PC-3 (cell line): Measurements from ENCODE around the gene TOX3. TPM values are rescaled to one million over a fixed set of nuclear protein-coding genes. Genes with fewer than 3 reads are reported as not detected.

ENCODE experiments used
- ATAC-seq: fragments of 200-7000 bp; cut with Tn5 transposase; 2 replicates; pipeline ENCODE4 v1.9.1; 2020; ENCODE audit warnings: mild to moderate bottlenecking, moderate library complexity
- BruUV-seq: library from RNA; stranded (reverse); fragments of 400-500 nt; replicated peaks from 2 replicates; lab custom pipeline; 2021; lab: Mats Ljungman, UMichigan
- CTCF ChIA-PET: fragments of 300-600 bp; sonication (Branson Sonifier 250); formaldehyde crosslinking; loops from one replicate; lab custom pipeline; 2022; ENCODE audit warnings: antibody characterized with exemption; lab: Charles Lee
- POLR2A ChIA-PET: fragments of 300-600 bp; sonication (Branson Sonifier 250); formaldehyde crosslinking; loops from one replicate; lab custom pipeline; 2022; ENCODE audit warnings: antibody characterized with exemption; ENCODE audit not compliant: unreplicated experiment; lab: Charles Lee
- DNase-seq: peaks from one replicate; pipeline ENCODE4 v3.0.0-alpha.2; 2015
- H2AFZ ChIP-seq: fragments of 300-600 bp; sonication (generic); 2 replicates; pipeline ENCODE4 v1.6.0; 2016; ENCODE audit warnings: antibody characterized with exemption, low read length
- H3F3A ChIP-seq: fragments of 300-600 bp; sonication (generic); one replicate; pipeline ENCODE4 v1.6.0; 2017; ENCODE audit warnings: antibody characterized with exemption, low read length, control low read depth, mild to moderate bottlenecking; ENCODE audit not compliant: unreplicated experiment
- H3K27ac ChIP-seq: fragments of 300-600 bp; sonication (generic); 2 replicates; pipeline ENCODE4 v1.5.1; 2016; ENCODE audit warnings: mild to moderate bottlenecking, low read length
- H3K27me3 ChIP-seq: fragments of 300-600 bp; sonication (generic); 2 replicates; pipeline ENCODE4 v1.6.1; 2016; ENCODE audit warnings: low read length, mixed read lengths
- H3K36me3 ChIP-seq: fragments of 300-600 bp; sonication (generic); 2 replicates; pipeline ENCODE4 v1.6.1; 2016; ENCODE audit warnings: low read depth, mixed run types, low read length, mixed read lengths
- H3K4me1 ChIP-seq: fragments of 300-600 bp; sonication (generic); 2 replicates; pipeline ENCODE4 v1.5.1; 2016; ENCODE audit warnings: low read length; ENCODE audit not compliant: insufficient read depth
- H3K4me2 ChIP-seq: fragments of 300-600 bp; sonication (generic); 2 replicates; pipeline ENCODE4 v1.6.0; 2016; ENCODE audit warnings: low read length
- H3K4me3 ChIP-seq: fragments of 300-600 bp; sonication (generic); 2 replicates; pipeline ENCODE4 v1.5.1; 2016; ENCODE audit warnings: mild to moderate bottlenecking, low read length, mixed read lengths
- H3K79me2 ChIP-seq: fragments of 300-600 bp; sonication (generic); 2 replicates; pipeline ENCODE4 v1.6.1; 2017; ENCODE audit warnings: low read length, mixed read lengths
- H3K9ac ChIP-seq: fragments of 300-600 bp; sonication (generic); 2 replicates; pipeline ENCODE4 v1.6.0; 2016; ENCODE audit warnings: mild to moderate bottlenecking, low read length
- H3K9me2 ChIP-seq: fragments of 300-600 bp; sonication (generic); replicated peaks from 2 replicates; pipeline ENCODE4 v1.6.1; 2016; ENCODE audit warnings: mixed run types, low read length, mixed read lengths
- H3K9me3 ChIP-seq: fragments of 300-600 bp; sonication (generic); 2 replicates; pipeline ENCODE4 v1.6.1; 2016; ENCODE audit warnings: low read length, mixed read lengths
- H4K20me1 ChIP-seq: fragments of 300-600 bp; sonication (generic); 2 replicates; pipeline ENCODE4 v1.6.1; 2016; ENCODE audit warnings: low read length, mixed read lengths
- EZH2 ChIP-seq: fragments of 300-600 bp; sonication (generic); IDR thresholded peaks from one replicate; pipeline ENCODE4 v1.6.1; 2017; ENCODE audit warnings: antibody characterized with exemption, mild to moderate bottlenecking, low read length; ENCODE audit not compliant: unreplicated experiment
- EZH2phosphoT487 ChIP-seq: fragments of 300-600 bp; sonication (generic); IDR thresholded peaks from 2 replicates; pipeline ENCODE4 v1.6.1; 2018; ENCODE audit warnings: mild to moderate bottlenecking, antibody characterized with exemption, low read length, borderline replicate concordance
- intact Hi-C: fragments of 100-400 bp; cut with micrococcal nuclease; formaldehyde crosslinking; loops from 2 replicates; pipeline ENCODE4 v1.9.0; 2023
- total RNA-seq: library from RNA; depleted of rRNA; stranded (reverse); fragments of >200 nt; gene quantifications from 2 replicates; pipeline ENCODE4 v1.2.3, GENCODE V29; 2014
- TF ChIP-seq, protein P1 (sequence below): fragments of 300-600 bp; sonication (generic); conservative IDR thresholded peaks from 2 replicates; pipeline ENCODE4 v1.5.1; 2017; ENCODE audit warnings: antibody characterized with exemption, low read depth, mild to moderate bottlenecking, low read length

TOX3 gene
- total RNA-seq, 1 experiment from 2014 or later, result not detected

DNA sequence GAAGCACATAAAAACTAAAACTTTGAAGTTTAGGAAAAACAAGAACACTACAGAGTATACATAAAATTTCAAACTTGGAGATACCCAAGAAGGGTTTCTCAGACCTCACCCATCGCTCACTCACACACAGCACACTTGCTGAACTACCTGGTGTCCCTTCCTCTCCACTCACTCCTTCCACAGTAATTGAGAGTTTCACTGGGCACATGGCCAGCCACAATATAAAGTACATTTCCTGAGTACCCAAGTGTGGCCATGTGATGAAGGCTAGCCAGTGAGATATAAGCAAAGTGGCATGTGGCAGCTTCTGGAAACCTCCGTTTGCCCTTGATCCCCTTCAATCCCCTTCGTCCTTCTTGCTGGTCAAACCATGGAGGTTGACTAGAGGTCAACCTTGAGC is 11.9 kb downstream of the TOX3 start:
- Histone ChIP-seq H3F3A (no peaks in the 10 kb centered on the region), H3K4me1 (no peaks in the 10 kb centered on the region), H3K9me2 (no peaks in the 10 kb centered on the region), H3K27me3 (no peaks in the 10 kb centered on the region), H4K20me1 (no peaks in the 10 kb centered on the region), H3K79me2 (no peaks in the 10 kb centered on the region), H3K9ac (no peak overlapping the region), H3K36me3 (no peaks in the 10 kb centered on the region), H3K4me3 (no peak overlapping the region), H3K27ac (no peak overlapping the region), H3K4me2 (no peak overlapping the region), H2AFZ (no peak overlapping the region), H3K9me3 (no peaks in the 10 kb centered on the region)
- POLR2A ChIA-PET, result no interaction called here
- TF ChIP-seq EZH2 (no peak), EZH2phosphoT487 (no peak)
- TF ChIP-seq, protein P1, sequence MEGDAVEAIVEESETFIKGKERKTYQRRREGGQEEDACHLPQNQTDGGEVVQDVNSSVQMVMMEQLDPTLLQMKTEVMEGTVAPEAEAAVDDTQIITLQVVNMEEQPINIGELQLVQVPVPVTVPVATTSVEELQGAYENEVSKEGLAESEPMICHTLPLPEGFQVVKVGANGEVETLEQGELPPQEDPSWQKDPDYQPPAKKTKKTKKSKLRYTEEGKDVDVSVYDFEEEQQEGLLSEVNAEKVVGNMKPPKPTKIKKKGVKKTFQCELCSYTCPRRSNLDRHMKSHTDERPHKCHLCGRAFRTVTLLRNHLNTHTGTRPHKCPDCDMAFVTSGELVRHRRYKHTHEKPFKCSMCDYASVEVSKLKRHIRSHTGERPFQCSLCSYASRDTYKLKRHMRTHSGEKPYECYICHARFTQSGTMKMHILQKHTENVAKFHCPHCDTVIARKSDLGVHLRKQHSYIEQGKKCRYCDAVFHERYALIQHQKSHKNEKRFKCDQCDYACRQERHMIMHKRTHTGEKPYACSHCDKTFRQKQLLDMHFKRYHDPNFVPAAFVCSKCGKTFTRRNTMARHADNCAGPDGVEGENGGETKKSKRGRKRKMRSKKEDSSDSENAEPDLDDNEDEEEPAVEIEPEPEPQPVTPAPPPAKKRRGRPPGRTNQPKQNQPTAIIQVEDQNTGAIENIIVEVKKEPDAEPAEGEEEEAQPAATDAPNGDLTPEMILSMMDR, result no peak
- no TSS peak for BruUV-seq
- CTCF ChIA-PET, result no interaction called here
- intact Hi-C loops, result no loop called here
- ATAC-seq, result no peak
- no peak for DNase-seq

DNA sequence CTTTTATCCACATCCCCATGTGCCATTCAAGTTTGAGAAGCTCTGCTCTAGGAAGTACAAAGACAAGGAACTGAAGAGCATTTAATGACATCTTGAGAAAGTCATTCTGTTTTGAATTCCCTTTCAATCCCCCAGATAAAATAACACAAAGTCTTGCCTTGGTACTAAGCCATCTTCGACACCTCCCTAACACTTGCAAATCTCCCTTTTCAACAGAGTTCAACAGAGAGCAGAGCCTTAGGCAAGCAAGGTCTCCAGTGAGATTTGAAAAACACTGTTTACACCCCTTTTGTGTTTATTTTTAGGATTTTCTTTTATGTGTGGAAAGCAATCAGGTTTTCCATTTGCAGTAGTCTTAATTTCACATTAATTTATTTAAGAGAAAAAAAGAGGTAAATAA is 13.6 kb downstream of the TOX3 start:
- no peak for ATAC-seq

DNA sequence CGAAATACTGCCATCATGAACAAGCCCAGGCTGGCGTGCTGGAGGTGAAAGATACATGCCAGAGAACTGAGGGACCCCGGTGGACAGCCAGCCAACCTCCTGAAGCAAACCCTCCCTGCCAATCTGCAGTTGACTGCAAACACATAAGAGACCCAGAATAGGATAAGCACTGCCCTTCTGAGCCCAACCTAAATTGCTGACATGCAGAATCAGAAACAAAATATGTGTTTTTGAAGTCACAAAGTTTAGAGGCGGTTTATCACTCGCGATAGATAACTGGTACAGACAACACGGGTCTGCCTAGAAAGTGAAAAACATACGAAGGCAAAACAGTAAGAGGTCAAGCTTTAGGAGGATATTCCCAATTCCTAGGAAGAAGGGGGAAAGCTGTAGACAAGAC is 14.6 kb downstream of the TOX3 start:
- Histone ChIP-seq H3K4me1 (no peaks in the 10 kb centered on the region), H3K9ac (no peak overlapping the region), H3K27me3 (no peaks in the 10 kb centered on the region), H4K20me1 (no peaks in the 10 kb centered on the region), H3K27ac (no peak overlapping the region), H3K9me2 (no peaks in the 10 kb centered on the region), H3K9me3 (no peaks in the 10 kb centered on the region), H3K4me2 (no peak overlapping the region), H3K79me2 (no peaks in the 10 kb centered on the region), H2AFZ (no peak overlapping the region), H3K36me3 (no peaks in the 10 kb centered on the region), H3F3A (no peaks in the 10 kb centered on the region), H3K4me3 (no peak overlapping the region)
- ChIA-PET CTCF (no interaction called here), POLR2A (no interaction called here)
- TF ChIP-seq, protein P1, result no peak
- TF ChIP-seq EZH2 (no peak), EZH2phosphoT487 (no peak)
- no peak for DNase-seq
- no TSS peak for BruUV-seq
- ATAC-seq, result no peak
- intact Hi-C loops, result no loop called here

More for the DNA sequence above, 13.6 kb downstream of the TOX3 start:
- no peak overlapping the region for H3K4me2 ChIP-seq
- intact Hi-C loops, result no loop called here
- BruUV-seq, result no TSS peak
- ChIA-PET CTCF (no interaction called here), POLR2A (no interaction called here)
- no peak overlapping the region for H3K27ac ChIP-seq
- no peaks in the 10 kb centered on the region for H4K20me1 ChIP-seq
- H3K9me3 ChIP-seq, result no peaks in the 10 kb centered on the region
- H3K9ac ChIP-seq, result no peak overlapping the region
- no peaks in the 10 kb centered on the region for H3F3A ChIP-seq
- H3K9me2 ChIP-seq, result no peaks in the 10 kb centered on the region
- no peaks in the 10 kb centered on the region for H3K27me3 ChIP-seq
- no peaks in the 10 kb centered on the region for H3K36me3 ChIP-seq
- H2AFZ ChIP-seq, result no peak overlapping the region
- no peak for TF ChIP-seq EZH2
- no peak for TF ChIP-seq EZH2phosphoT487
- TF ChIP-seq, protein P1, result no peak
- DNase-seq, result no peak
- H3K79me2 ChIP-seq, result no peaks in the 10 kb centered on the region
- H3K4me1 ChIP-seq, result no peaks in the 10 kb centered on the region
- no peak overlapping the region for H3K4me3 ChIP-seq
